ENCODE data around the gene RPL22L1.

DNA sequence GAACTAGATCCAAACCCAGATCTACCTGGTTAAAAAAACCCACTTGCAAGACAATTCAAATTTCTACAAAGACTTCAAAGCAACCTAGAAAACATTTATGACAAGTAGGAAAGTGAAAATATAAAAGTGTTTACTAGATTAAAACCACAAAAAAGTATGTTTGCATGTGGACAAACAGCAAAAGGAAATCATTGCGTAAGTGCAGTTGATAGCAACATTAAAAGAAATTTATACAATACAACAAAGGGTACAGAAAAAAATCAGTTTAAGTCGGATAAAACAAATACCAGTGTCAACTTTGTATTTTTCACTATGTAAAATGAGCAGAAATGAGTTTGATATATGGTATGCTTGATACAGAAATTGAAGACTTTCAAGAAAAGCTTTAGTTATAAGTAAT, 35.9 kb upstream of the RPL22L1 start:
- no peak for TF ChIP-seq CTCF (IDR thresholded peaks at IDR 0.05; ENCODE audit: poor library complexity)
- no peak for TF ChIP-seq EZH2 (IDR thresholded peaks at IDR 0.05; ENCODE audit: borderline replicate concordance)
